Kasumi-1 (cell line): ENCODE results near the gene SLBP.

Experiments
- DNase-seq, 2 experiments: peaks; one replicate each; lab custom pipeline; 2025; lab: John Stamatoyannopoulos, UW

The SLBP gene

DNA sequence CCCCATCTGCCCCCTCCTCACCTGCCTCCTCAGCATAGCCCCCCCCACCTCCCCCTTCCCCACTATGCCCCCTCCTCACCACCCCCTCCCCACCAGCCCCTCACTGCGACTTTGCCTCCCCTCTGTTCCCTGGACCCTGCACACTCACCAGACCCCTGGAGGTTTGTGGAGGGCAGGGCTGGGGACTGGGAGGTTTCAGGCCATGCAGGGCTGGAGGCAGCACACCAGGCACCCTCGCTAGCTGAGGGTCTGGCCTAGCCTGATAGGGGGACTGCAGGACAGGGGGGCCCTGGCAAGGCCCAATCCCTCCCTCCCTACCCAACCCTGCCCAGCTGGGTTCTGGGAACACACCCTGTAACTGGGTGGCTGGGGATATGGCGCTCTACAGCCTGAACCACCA is 37.3 kb upstream of the SLBP start:
- no peak for DNase-seq

GRCh38 chr4:1748465-1748995 is 36.4 kb upstream of the SLBP start:
- peak; percentile 63 to 69 for DNase-seq

GRCh38 chr4:1747603-1747967 is 35.5 kb upstream of the SLBP start:
- no peak for DNase-seq

- DNase-seq, result no peak
Observed at GRCh38 chr4:1746919-1747602, 34.9 kb upstream of the SLBP start.

- DNase-seq, result peak; percentile 48 to 54
Observed at GRCh38 chr4:1746265-1746691, 34.2 kb upstream of the SLBP start.

DNA sequence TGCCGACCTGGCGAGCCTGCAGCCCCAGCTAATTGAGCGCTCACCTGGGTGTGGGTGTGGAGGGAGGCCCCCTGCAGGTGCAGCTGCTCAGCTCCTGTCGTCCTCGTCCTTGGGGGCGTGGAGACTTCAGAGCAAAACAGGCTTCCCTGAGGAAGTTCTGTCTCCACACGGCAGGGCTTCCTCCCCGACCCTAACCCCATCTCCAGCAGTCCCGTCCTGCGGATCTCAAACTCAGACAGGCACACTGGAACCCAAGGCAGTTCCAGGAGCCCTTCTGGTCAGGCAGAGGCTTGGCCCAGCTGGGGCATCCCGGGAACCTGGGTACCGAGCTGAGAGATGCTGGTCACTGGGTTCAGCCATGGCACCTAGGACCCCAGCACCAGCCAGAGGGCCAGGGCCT is 33.6 kb upstream of the SLBP start:
- DNase-seq, result no peak

DNA sequence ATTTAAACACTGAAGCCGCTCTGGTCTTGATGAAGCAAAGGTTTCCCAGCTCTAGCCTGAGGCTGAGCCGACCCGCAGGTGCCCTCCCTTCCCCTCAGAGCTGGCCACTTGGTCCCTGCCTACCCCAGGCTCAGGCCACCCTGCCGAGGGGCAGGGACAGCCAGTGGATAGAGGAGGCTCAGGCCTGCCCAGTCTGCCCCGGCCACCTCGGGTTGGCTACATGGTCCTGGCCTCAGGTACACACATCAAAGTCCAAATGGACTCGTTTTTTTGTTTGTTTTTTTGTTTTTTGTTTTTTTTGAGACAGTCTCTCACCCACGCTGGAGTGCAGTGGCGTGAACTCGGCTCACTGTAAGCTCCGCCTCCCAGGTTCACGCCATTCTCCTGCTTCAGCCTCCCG is 33.0 kb upstream of the SLBP start:
- no peak for DNase-seq

- no peak for DNase-seq
Observed at GRCh38 chr4:1744552-1744951, 32.4 kb upstream of the SLBP start.

DNA sequence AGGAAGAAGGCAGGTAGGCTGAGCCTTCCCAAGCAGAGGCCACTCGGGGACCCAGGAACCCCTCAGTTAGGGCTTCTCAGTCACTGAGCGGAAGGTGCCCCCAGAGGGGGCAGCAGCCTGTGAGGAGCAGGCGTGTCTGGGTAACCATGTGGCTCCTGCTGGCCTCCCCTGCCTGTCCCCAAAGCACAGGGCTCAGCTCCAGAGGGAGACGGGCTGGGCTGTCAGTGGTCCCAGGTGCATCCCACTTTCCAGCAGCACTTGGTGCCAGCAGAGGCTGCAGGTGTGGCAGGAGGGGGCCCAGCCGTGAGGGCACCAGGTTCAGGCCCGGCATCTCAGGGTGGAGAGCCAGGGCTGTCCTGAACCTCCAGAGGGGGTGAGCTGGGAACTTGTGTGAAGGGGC is 31.9 kb upstream of the SLBP start:
- no peak for DNase-seq

DNA sequence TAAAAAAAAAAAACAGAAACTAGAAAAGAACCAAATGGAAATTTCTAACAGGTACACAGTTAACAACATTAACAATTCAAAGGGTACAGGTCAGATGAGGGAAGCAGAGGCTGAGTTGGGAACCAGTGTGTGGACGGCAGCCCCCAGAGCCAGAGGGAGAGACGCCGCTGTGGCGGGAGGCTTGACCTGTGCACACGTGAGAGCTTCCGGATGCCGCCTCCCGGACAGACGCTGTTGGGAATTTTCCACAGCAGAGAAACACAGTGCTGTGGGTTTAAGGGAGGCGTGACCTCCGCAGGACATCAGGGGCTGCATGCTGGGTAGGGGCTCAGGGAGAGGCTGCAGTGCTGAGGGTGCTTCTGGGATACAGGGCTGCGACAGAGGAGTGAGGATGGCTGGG is 31.4 kb upstream of the SLBP start:
- DNase-seq, result no peak

GRCh38 chr4:1741208-1741607 is 29.1 kb upstream of the SLBP start:
- DNase-seq, result no peak

- no peak for DNase-seq
Observed at GRCh38 chr4:1740021-1740545, 28.0 kb upstream of the SLBP start.

GRCh38 chr4:1739358-1739757 is 27.2 kb upstream of the SLBP start:
- DNase-seq, result no peak

DNA sequence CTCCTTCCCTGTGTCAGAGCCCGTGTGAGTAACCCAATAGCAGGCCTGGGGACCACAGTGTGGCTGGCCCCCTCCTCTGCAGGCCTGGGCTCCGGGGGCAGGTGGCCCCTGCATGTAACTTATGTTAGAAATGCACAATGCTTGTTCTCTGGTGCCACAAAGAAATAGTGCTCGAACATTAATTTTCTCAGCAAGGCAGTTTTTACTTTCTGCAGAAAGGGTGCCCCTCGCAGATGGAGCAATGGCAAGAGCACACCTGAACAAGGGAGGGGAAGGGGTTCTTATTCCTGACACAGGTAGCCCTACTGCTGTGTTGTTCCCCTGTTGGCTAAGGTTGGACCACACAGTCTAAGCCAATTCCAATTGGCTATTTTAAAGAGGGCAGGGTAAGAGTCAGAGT is 26.3 kb upstream of the SLBP start:
- DNase-seq, result no peak

DNA sequence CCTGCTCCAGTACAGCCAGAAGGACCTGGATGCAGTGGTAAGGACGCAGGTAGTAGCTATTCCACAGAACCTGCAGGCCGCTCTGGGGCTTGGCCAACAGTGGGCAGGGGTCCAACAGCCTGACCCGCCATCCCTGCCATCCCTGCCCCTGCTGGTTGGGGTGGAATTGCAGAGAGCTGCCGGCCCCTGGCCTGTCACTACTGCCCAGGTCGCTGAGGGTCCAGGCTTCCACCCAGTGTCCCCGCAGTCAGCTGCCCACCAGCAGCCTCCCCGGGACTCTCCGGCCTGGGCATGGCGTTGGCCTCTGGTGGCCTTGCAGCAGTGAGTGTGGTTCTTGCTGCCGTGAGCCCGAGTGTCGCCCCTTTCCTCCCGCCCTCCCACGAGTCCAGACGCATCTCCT is 25.5 kb upstream of the SLBP start:
- DNase-seq, result no peak

DNA sequence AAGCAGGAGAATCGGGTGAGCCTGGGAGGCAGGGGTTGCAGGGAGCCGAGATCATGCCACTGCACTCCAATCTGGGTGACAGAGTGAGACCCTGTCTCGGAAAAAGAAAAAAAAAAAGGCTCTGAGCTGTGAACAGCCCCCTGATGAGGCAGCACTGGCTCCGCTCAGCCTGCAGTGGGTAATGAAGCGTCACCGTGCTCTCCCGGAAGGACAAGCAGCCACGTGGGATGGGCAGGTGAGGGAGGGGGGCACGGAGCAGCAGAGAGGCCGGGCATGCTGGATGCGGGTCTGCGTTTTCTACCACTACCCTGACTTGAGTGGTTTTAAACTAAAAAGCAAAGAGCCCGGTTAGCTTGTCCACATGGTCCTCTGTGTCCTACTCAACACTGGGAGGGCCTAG is 24.7 kb upstream of the SLBP start:
- no peak for DNase-seq

DNA sequence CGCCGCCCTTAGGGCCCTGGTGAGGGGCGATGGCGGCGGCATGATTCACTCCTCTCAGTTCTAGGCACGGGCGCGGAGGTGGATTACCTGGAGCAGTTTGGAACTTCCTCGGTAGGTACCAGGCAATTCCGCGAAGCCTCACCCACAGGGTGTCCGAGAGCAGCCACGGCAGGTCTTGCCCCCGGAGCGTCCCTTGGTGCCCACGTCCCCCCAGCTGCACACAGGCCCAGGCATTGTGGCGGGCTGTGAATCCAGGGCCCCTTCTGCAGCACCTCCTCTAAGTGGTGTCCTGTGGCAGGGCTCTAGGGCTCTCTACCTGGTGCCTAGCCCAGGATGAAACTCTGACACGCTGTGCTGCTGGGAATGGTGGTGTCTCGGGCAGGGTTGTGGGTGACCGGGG is 23.1 kb upstream of the SLBP start:
- DNase-seq, result no peak

DNA sequence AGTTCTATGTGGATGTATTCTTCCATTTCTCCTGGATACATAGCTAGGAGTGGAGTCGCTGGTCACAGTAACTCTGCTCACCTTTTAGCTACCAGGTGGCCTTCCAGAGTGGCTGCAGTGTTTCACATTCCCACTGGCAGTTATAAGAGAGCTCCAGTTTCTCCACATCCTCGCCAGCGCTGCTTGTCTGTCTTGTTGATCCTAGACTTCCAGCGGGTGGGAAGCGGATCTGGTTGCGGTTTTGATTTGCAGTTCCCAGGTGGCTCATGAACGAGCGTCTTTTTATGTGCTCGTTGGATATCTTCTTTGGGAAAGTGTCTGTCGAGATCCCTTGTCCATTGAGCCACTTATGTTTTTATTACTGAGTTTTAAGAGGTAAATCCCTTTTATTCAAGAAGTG is 20.8 kb upstream of the SLBP start:
- no peak for DNase-seq

- DNase-seq, result no peak
Observed at GRCh38 chr4:1731180-1731579, 19.1 kb upstream of the SLBP start.

GRCh38 chr4:1730532-1731135 is 18.5 kb upstream of the SLBP start:
- no peak for DNase-seq

DNA sequence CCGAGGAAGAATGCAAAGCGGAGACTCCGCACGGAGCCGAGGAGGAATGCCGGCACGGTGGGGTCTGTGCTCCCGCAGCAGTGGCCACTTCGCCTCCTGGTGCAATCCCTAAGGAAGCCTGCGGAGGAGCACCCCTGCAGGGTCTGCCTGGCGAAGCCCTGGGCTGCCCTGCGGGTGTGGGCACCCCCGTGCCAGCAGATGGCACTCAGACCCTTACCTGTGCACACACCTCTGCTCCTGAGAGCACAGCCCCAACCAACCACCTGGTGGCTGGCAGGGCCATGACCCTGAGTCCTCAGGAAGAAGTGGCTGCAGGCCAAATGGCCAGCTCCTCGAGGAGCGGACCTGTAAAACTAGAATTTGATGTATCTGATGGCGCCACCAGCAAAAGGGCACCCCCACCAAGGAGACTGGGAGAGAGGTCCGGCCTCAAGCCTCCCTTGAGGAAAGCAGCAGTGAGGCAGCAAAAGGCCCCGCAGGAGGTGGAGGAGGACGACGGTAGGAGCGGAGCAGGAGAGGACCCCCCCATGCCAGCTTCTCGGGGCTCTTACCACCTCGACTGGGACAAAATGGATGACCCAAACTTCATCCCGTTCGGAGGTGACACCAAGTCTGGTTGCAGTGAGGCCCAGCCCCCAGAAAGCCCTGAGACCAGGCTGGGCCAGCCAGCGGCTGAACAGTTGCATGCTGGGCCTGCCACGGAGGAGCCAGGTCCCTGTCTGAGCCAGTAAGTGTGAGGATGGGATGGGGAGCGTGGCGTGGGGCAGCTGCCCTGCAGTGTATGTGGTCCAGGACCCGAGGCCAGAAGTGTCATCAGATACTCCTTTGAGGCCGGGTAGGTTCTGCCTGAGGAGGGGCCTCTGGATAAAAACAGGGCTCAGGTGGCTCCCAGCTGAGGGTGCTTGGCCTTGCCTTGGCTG is 16.2 kb upstream of the SLBP start:
- DNase-seq, result no peak
